Gastroesophageal sphincter (tissue), 4 donors: ENCODE results near the gene PPBP. TPM values are rescaled to one million over a fixed set of nuclear protein-coding genes. Genes with fewer than 3 reads are reported as not detected.
"Not testable (repeated sequence)": the region's sequence is repeated elsewhere in the genome, so short reads cannot be mapped to it uniquely, and the experiment has no call there.

Experiments
- ATAC-seq: fragments of 150-250 bp; one replicate; pipeline ENCODE4 v1.9.1; 2016; ENCODE audit warnings: mild to moderate bottlenecking, moderate library complexity
- H3K27ac ChIP-seq, 4 donors: fragments of 200-600 bp; sonication (generic) in 3 of 4; 1 replicate in 3 of 4; 2 replicates in 1 of 4; pipeline ENCODE4 v1.5.1; 2016 to 2019
- H3K27me3 ChIP-seq: fragments of 200-600 bp; sonication (generic); one replicate; pipeline ENCODE4 v1.5.1; 2019
- H3K36me3 ChIP-seq, 2 donors: fragments of 200-600 bp; sonication (generic); one replicate each; pipeline ENCODE4 v1.5.1; 2019; ENCODE audit warnings: control low read depth in 1 of 2
- H3K4me1 ChIP-seq, 3 donors: fragments of 200-600 bp; sonication (generic); 1 replicate in 2 of 3; 2 replicates in 1 of 3; pipeline ENCODE4 v1.5.1; 2016 to 2019; ENCODE audit warnings: control low read depth in 2 of 3
- H3K4me3 ChIP-seq, 2 donors: fragments of 200-600 bp; sonication (generic); one replicate each; pipeline ENCODE4 v1.5.1; 2019; ENCODE audit warnings: mild to moderate bottlenecking in 1 of 2, moderate library complexity in 1 of 2
- H3K9me3 ChIP-seq, 3 donors: fragments of 200-600 bp; sonication (generic); one replicate each; pipeline ENCODE4 v1.5.1; 2017 to 2019; ENCODE audit warnings: control low read depth in 2 of 3
- EP300 ChIP-seq: sonication (generic); formaldehyde crosslinking; IDR thresholded peaks from one replicate; pipeline ENCODE4 v1.6.1; 2017; ENCODE audit warnings: antibody characterized with exemption, mild to moderate bottlenecking
- POLR2A ChIP-seq, 2 donors: fragments of 450-650 bp; IDR thresholded peaks; one replicate each; pipeline ENCODE4 v1.6.1; 2017; ENCODE audit warnings: antibody characterized with exemption in 2 of 2, mild to moderate bottlenecking in 2 of 2, moderate library complexity in 1 of 2
- POLR2AphosphoS5 ChIP-seq: sonication (generic); formaldehyde crosslinking; IDR thresholded peaks from one replicate; pipeline ENCODE4 v1.6.1; 2017; ENCODE audit warnings: antibody characterized with exemption
- WGBS, 2 donors: methylation state at CpG; one replicate each; pipeline ENCODE4 v1.1.5; 2018; ENCODE audit warnings: low coverage in 1 of 2; 5-methylcytosine and 5-hydroxymethylcytosine counted together
- total RNA-seq, 4 donors: library from RNA; depleted of rRNA; stranded (reverse); fragments of >200 nt; gene quantifications; one replicate each; pipeline ENCODE4 v1.1.0, GENCODE V29; 2016
- TF ChIP-seq, protein P1 (sequence below), 4 experiments: fragments of 200-600 bp in 2 of 4; fragments of 450-650 bp in 2 of 4; sonication (generic) in 1 of 4; IDR thresholded peaks; one replicate each; pipeline ENCODE4 v1.5.1; 2017 to 2019; ENCODE audit warnings: antibody characterized with exemption in 4 of 4, mild to moderate bottlenecking in 2 of 4, moderate library complexity in 2 of 4

The PPBP gene
- total RNA-seq, 4 donors from 2014 or later, result not detected

- Histone ChIP-seq H3K27me3 (peaks cover 14% of the 10 kb centered on the region), H3K9me3 (peaks cover 0 to 22% (median 0%) of the 10 kb centered on the region in 3 donors), H3K4me3 (no peak overlapping the region), H3K4me1 (no peaks in the 10 kb centered on the region), H3K36me3 (no peaks in the 10 kb centered on the region), H3K27ac (no peak overlapping the region)
- no peak for ATAC-seq
- TF ChIP-seq, protein P1, sequence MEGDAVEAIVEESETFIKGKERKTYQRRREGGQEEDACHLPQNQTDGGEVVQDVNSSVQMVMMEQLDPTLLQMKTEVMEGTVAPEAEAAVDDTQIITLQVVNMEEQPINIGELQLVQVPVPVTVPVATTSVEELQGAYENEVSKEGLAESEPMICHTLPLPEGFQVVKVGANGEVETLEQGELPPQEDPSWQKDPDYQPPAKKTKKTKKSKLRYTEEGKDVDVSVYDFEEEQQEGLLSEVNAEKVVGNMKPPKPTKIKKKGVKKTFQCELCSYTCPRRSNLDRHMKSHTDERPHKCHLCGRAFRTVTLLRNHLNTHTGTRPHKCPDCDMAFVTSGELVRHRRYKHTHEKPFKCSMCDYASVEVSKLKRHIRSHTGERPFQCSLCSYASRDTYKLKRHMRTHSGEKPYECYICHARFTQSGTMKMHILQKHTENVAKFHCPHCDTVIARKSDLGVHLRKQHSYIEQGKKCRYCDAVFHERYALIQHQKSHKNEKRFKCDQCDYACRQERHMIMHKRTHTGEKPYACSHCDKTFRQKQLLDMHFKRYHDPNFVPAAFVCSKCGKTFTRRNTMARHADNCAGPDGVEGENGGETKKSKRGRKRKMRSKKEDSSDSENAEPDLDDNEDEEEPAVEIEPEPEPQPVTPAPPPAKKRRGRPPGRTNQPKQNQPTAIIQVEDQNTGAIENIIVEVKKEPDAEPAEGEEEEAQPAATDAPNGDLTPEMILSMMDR (IDR thresholded peaks at IDR 0.05), result no peak
- TF ChIP-seq POLR2A (IDR thresholded peaks at IDR 0.05) (no peak), POLR2AphosphoS5 (no peak), EP300 (no peak)
- WGBS, 2 donors, result 49 to 84% methylated on average over 2 to 4 of the region's 7 CpGs
Observed at GRCh38 chr4:73964862-73965611, 23.0 kb downstream of the PPBP start.

- Histone ChIP-seq H3K36me3 (no peaks in the 10 kb centered on the region), H3K27ac (no peak overlapping the region), H3K4me3 (no peak overlapping the region), H3K27me3 (peaks cover 3% of the 10 kb centered on the region), H3K4me1 (no peaks in the 10 kb centered on the region), H3K9me3 (peaks cover 0 to 26% (median 0%) of the 10 kb centered on the region in 3 donors)
- no peak for ATAC-seq
- WGBS, 2 donors, result 56 to 77% methylated on average over 2 of the region's 2 CpGs
- no peak for TF ChIP-seq EP300
- TF ChIP-seq POLR2AphosphoS5, result no peak
- TF ChIP-seq, protein P1 (IDR thresholded peaks at IDR 0.05), result no peak
- TF ChIP-seq POLR2A (IDR thresholded peaks at IDR 0.05), result no peak
Observed at GRCh38 chr4:73962724-73963123, 25.3 kb downstream of the PPBP start.

- not testable (repeated sequence) for H3K4me3 ChIP-seq, ATAC-seq, H3K4me1 ChIP-seq, H3K27me3 ChIP-seq, H3K36me3 ChIP-seq, H3K27ac ChIP-seq
- 83 to 100% methylated on average over 1 of the region's 1 CpG for WGBS, 2 donors
- H3K9me3 ChIP-seq, result peaks cover 0 to 34% (median 0%) of the 10 kb centered on the region in 3 donors
Observed at GRCh38 chr4:73959041-73959440, 28.9 kb downstream of the PPBP start.

DNA sequence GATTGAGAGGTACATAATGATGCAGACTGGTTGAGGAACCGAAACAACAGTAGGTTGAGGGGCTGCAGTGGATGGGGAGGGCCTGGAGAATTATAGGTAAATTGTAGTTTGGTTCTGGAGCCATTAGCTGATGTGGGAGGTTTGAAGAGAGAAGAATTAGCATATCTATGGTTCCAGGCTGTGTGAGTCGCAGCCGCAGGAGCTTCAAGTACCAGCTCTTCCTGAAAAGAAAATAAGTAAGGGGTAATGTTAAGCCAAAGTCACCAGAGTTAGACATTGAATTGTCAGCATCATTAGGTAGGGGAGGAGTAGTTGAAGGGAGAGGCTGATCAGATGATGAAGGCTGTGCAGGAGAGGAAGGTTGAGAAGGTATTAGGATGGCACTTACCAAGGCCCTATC, 35.6 kb downstream of the PPBP start:
- ATAC-seq, result no peak

DNA sequence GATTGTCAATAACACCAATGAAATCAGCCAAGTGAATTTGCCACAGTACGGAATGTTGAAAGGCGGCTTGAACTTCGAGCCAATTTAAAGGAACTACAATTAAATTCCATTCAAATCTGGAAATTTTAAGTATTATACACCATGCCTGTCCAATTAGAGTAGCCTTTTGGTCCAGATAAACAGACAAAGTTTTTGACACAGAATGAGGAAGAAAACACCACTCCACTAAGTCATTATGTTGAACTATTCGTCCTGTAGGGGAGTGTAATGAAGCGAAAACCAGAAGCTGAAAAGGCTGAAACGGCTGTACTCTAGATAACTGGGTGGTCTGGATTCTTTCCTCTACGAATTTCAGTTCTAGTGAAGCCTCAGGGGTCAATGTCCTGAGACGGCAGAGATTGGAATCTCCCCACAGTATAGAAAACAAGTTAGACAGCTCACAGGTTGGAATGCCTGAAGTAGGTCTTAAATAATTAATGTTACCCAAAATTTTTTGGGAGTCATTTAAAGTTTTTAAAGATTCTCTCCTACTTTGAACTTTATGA, 37.5 kb downstream of the PPBP start:
- 53 to 63% methylated on average over 6 to 8 of the region's 8 CpGs for WGBS, 2 donors
- ATAC-seq, H3K4me1 ChIP-seq, H3K27ac ChIP-seq, H3K4me3 ChIP-seq, H3K9me3 ChIP-seq, H3K36me3 ChIP-seq: not testable (repeated sequence)
- H3K27me3 ChIP-seq, result peaks cover 16% of the 10 kb centered on the region

More for the DNA sequence above, 35.6 kb downstream of the PPBP start:
- Histone ChIP-seq H3K4me1 (no peaks in the 10 kb centered on the region), H3K27me3 (peaks cover 7% of the 10 kb centered on the region), H3K36me3 (no peaks in the 10 kb centered on the region), H3K4me3 (no peak overlapping the region), H3K27ac (no peak overlapping the region), H3K9me3 (peaks cover 0 to 8% (median 0%) of the 10 kb centered on the region in 3 donors)
- 87 to 91% methylated on average over 3 of the region's 3 CpGs for WGBS, 2 donors
- TF ChIP-seq, protein P1 (IDR thresholded peaks at IDR 0.05), result no peak
- TF ChIP-seq EP300 (no peak), POLR2A (IDR thresholded peaks at IDR 0.05) (no peak), POLR2AphosphoS5 (no peak)
